Activated CD8-positive, alpha-beta memory T cell treated with anti-CD3 and anti-CD28 coated beads, Interleukin-2, amount 50 U/mL, for 24 hours (primary cell): ENCODE data around the gene NT5DC2.

ENCODE experiments used
- DNase-seq: peaks from one replicate; pipeline ENCODE4 v3.0.0-alpha.2; 2020; ENCODE audit errors: extremely low read depth

Gene NT5DC2

DNA sequence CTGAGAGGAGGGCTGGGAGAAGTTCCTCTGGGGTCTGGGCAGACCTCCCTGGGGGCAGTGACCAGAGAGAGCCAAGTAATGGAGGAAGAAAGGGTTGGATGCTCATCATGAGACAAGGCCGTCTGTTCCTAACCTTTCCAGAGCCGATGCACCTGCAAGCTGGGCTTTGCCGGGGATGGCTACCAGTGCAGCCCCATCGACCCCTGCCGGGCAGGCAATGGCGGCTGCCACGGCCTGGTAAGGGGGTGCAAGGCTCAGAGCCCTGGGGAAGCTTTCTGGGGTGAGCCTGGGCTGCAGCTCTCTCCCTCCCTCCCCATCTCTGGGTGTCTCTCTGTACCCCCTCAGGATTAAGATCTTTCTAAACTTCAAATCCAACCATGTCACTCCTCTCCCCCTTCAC, 22.1 kb downstream of the NT5DC2 start:
- no peak for DNase-seq

GRCh38 chr3:52509753-52510328, 23.8 kb downstream of the NT5DC2 start:
- DNase-seq, result no peak

- no peak for DNase-seq
These were observed 26.3 kb downstream of the NT5DC2 start for GRCh38 chr3:52507359-52507758.

- DNase-seq, result no peak
These were observed 27.2 kb downstream of the NT5DC2 start for GRCh38 chr3:52506266-52506966.

DNA sequence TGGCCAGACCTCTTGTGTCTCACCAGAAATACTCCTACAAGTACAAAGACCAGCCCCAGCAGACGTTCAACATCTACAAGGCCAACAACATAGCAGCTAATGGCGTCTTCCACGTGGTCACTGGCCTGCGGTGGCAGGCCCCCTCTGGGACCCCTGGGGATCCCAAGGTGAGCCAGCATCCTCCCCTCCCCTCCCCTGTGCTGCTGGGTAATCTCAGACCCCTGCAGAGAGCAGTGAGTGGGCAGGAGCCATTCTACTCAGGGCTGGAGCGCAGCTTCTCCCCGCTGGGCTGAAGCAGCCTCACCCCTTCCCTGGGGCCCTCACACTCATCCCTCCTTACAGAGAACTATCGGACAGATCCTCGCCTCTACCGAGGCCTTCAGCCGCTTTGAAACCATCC, 28.7 kb downstream of the NT5DC2 start:
- no peak for DNase-seq

- DNase-seq, result no peak
These were observed 29.8 kb downstream of the NT5DC2 start for GRCh38 chr3:52503788-52504424.

GRCh38 chr3:52502808-52503350, 30.8 kb downstream of the NT5DC2 start:
- DNase-seq, result no peak

- no peak for DNase-seq
These were observed 31.7 kb downstream of the NT5DC2 start for GRCh38 chr3:52502001-52502400.

DNA sequence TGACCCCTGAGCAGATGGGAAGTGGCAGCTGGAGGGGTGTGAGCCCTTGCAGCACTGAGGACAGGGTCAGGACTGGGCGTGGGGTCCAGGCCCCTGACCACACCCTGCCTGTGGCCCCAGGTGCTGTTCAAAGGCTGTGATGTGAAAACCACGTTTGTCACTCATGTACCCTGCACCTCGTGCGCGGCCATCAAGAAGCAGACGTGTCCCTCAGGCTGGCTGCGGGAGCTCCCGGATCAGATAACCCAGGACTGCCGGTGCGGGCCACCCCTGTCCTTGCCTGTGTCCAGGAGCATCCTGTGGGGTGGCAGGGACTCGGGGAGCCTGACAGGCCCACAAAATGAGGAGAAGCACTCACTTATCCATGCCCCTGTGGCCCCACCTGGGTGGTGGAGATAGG, 32.6 kb downstream of the NT5DC2 start:
- no peak for DNase-seq

DNA sequence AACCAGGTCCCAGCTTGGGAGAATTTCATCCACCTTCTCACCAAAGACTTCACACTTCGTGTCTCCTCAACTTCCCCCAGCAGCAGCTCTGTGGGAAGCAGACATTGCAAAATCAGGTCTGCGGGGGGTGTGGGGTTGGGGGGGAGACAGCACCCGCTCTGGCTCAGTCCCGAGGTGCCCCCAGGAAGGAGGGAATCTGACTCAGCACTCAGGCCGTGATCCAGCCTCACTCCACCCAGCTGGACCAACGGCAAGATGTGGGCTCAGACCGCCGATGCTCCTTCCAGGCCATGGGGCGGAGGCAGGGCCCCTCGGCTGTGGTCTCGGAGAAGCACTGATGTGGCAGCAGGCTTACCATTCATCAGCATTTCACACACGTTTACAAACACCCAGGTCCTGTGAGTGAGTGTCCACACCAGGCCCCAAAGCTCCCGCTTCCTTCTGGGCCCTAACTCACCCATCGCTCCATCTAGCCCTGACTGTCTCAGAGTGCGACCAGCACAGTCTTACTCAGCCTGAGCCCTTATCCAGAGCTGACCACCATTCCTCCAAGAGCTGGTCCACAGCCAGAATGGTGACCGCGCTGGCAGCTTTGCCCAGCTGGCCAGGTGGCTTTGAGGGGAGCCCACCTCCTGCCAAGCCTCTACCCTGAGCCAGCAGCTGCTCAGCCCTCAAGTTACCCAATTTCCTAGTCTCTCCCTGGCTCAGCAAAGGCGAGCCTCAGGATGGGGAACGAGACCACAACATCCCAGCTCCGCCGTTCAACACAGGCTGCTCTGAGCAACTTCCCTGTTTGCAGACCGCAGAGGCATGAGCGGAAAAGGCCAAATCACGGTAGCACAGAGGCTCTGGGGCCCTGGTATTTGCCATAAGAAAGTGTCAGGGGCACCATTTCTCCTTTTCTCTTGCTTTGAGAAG, 35.3 kb downstream of the NT5DC2 start:
- no peak for DNase-seq

- DNase-seq, result no peak
These were observed 37.7 kb downstream of the NT5DC2 start for GRCh38 chr3:52495777-52496602.

DNA sequence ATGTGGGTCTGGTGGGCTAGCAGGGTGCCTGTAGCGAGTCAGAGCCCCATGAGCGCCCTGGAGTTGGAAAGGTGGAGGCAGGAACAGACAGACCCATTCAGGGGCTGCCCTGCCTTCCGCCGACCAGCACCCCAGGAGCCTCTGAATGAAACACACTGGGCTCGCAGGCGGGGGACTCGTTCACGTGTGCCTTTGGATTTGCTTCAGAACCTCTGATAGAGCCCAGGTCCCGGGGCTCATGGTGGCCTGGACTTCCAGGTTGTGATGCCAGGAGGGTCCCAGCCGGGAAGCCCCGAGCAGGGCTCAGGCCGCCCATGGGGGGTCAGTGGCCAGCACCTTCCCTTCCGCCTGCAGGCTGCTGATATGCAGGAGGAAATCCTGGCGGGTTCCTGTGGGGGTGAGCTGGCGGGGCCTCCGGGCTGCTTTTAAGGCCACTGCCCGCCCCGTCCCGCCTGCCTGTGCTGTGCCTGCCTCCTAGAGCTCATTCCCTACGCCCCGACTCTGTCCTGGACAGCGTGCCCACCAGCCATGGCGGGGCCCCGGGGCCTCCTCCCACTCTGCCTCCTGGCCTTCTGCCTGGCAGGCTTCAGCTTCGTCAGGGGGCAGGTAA, 38.7 kb downstream of the NT5DC2 start, which contains the start of gene STAB1:
STAB1 (plus strand) TSS at position 453 of the 610 bp plus-strand sequence; CDS start at position 529, 76 bp downstream.
- no peak for DNase-seq

DNA sequence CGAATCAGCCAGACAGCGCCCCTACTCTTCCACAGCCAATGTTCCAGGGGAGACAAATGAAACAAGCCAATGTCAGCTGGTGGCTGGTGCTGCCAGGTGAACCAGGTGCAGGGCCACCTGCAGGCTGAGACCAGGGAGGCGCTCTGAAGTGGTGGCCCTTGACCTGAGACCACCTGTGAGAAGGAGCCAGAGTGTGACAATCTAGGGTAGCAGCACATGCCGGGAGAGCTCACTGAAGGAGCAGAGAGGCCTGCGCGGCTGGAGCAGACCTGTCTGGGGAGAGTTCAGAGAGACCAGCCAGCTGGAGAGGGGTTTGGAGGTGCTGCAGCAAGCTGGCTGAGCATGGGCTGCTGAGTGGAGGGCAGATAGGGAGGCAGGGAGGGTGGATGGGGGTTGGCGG, 39.2 kb downstream of the NT5DC2 start:
- DNase-seq, result no peak

DNA sequence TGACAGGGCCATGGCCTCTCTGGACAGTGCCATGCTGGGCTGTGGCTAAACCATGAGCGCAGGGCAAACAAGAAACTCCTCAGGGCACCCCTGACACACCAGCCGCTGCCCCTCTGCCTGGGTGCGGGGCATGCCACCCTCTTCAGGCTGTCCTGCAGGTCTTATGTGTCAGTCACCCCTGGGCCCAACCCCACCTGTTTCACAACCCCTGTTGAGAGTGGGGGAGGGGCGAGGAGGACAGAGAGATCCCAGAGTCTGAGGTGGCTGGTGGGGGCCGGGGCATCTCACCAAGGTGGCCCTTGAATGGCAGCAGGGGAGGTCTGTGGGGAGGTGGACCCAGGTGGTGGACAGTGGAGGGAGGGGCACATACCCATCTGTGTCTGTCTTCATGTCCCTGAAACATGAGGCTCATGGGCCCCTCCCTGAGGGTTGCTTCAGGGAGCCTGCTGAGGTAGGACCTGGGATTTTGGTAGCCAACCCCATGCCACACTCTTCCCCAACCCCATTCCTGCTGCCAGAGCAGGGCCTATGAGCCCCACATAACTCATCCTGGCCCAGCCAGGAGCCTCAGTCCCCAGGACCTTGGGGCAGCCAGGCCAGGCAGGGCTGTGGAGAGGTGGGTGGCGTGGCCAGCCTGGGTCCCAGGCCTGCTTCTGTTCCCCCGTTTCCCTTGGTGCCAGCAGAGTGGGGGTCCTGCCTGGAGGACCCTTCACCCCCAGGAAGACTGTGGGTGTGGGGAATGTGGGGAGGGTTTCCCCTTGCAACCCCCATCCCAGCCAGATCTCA, 40.2 kb downstream of the NT5DC2 start:
- DNase-seq, result no peak

DNA sequence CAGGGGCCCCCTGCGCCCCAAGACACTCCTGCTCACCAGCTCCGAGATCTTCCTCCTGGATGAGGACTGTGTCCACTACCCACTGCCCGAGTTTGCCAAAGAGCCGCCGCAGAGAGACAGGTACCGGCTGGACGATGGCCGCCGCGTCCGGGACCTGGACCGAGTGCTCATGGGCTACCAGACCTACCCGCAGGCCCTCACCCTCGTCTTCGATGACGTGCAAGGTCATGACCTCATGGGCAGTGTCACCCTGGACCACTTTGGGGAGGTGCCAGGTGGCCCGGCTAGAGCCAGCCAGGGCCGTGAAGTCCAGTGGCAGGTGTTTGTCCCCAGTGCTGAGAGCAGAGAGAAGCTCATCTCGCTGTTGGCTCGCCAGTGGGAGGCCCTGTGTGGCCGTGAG, 41.6 kb downstream of the NT5DC2 start:
- no peak for DNase-seq

- DNase-seq, result no peak
These were observed 42.6 kb downstream of the NT5DC2 start for GRCh38 chr3:52490939-52491526.

- DNase-seq, result no peak
These were observed 43.4 kb downstream of the NT5DC2 start for GRCh38 chr3:52490035-52490938.

- no peak for DNase-seq
These were observed 44.2 kb downstream of the NT5DC2 start for GRCh38 chr3:52489453-52489852.
